Measurements from ENCODE around the gene KRTAP4-8.
"Not testable (repeated sequence)": the region's sequence is repeated elsewhere in the genome, so short reads cannot be mapped to it uniquely, and the experiment has no call there.

Gene KRTAP4-8

DNA sequence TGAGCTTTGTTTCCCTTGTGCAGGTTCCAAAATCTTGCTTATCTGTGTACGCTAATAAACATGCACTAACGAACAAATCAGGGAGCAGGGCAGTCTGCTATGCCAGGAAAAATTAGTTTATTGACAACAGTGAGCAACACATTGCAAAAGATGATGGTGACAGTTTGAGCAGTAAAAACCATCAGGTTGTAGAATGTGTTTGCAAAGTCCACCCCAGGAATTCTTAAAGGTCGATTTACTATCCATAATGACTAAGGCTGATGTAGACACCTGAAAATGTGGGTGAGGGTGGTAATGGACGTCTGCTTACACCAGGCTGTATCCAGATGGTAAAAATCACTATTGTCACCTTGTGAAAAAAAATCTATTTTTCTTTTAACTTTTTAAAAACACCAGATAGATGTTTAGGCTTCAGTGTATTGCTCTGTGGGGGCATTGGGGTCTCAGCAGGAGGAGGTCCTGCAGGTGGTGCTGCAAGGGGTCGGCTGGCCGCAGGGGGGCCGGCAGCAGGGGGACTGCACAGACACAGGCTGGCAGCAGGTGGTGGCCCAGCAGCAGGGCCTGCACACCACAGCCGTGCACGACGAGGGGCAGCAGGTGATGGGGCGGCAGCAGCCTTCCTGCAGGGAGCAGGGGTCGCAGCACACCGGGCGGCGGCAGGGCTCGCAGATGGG lies 32.8 kb downstream of the KRTAP4-8 start:
- DNase-seq (ENCODE audit: low read depth) = not testable (repeated sequence)

DNA sequence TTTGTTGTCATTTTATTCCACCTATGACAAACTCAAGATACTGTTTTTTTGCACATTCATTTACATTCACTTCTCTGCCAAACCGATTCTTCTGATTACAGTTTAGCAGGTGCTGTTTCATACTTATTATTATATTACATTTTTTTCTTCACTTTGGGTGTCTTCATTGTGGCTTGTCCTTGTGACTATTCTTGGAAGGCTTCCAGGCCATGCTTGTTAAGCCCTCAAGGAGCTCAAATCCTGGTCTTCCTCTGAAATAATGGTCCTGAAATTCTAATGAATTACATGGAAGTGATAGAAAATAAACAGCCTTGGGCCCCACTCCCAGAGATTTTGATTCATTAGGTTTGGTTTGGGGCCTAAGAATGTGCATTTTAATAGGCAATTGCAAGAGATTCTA lies 33.6 kb downstream of the KRTAP4-8 start:
- no peak for DNase-seq (ENCODE audit: low read depth)

DNA sequence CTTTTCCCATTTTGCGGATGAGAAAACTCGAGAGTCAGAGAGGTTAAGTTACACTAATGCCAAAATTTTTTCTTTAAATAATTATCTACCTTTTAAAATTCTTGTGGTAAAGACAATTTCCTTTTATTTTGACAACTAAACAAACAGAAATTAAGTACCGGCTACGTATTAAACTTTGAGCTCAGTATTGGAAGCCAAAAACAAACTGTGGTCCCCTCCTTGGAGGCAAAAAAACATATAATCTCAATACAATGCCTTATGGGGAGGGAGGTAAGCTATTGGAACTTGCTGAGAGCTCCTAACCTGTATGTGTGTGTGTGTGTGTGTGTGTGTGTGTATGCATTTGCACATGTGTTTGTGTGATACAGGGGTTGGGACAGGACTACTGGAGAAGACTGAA lies 34.5 kb downstream of the KRTAP4-8 start:
- DNase-seq (ENCODE audit: low read depth) = no peak

DNA sequence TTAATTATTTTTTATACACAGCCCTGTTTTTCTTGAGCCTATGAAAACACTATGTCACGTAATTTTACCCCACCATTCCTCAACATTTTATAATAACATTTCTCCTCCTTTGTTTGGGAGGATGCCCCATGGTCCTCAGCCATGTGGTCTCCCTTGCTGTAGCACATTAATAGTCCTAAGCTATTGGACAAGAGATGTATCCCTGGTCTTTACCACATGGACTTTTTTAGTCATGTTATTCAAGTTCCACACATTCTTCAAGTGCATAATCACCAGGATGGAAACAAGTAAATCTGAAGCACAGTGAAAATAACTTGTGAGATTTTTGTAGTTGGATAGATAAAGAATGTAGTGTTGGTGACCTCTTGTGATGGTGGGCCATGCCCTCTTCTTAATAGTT lies 36.0 kb downstream of the KRTAP4-8 start:
- DNase-seq (ENCODE audit: low read depth) = no peak

DNA sequence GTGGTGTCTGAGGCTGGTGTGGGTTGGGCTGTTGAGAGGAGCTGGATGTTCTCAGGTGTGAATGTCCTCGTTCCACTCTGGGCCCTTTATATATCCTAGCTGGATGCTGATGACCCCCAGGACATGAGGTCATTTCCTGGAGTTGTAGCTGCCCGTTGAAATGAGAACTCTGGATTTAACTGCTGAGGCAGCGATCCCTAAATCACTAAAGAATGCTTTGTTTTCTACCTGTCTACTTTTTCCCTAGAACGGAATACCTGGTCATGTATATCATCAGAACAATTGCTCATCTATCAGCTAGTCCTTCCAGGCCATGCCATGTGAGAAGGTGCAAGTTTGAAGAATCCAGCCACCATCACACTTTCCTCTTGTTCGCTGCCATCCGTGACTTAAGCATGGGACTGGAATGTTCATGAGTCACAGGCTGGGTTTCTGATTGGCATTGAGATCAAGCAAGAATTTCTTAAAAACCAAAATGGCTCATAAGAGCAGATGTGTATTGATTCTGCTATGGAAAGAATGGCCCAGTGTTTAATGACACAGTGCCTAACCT lies 37.8 kb downstream of the KRTAP4-8 start, which contains the start of gene KRTAP2-3:
KRTAP2-3 (minus strand) TSS at position 63 of the 553 bp plus-strand sequence. CDS start 64 bp downstream, outside the sequence.
- DNase-seq (ENCODE audit: low read depth) = no peak

DNA sequence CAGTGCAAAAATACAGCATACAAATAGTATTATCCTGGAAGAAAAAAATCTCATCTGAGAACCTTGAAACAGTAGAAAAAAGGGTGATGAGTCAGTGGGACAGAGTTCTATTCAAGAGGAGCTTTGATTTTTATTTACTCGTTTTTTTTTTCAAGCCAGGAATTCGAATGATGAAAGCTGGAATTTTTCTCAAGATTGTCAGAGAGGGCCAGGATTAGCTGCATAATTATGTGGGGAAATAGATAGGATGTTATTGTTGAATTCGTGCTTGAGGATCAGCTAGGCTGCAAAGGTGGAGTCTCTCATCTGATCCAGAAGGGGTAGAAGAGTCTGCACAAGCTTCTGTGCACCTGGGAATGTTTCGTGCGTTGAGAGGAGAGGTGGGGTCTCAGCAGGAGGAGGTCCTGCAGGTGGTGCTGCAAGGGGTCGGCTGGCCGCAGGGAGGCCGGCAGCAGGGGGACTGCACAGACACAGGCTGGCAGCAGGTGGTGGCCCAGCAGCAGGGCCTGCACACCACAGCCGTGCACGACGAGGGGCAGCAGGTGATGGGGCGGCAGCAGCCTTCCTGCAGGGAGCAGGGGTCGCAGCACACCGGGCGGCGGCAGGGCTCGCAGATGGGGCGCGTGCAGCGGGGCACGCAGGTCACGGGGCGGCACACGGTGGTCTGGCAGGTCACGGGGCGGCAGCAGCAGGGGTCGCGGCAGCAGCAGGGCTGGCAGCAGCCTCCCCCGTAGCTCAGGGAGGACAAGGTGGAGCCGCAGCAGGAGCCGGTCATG lies 38.5 kb downstream of the KRTAP4-8 start:
- not testable (repeated sequence) for DNase-seq (ENCODE audit: low read depth)

DNA sequence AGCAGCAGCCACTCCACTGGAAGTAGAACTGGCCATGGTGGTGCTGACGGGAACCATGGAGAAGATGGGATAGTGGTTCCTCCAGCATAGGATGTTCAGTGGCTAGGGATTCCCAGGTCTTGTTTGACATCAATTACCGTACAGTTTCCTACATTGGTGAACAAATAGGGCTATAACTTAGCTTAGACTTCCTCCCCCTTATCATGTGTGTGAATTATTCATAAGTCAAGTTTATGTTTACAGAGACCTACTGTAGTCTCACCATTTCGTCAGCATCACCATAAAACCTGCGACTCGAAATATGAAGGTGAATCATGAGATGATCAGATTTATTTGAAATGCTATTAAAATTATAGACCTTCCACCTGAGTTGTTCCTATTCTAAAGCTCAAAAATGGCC lies 39.2 kb downstream of the KRTAP4-8 start:
- no peak for DNase-seq (ENCODE audit: low read depth)

DNA sequence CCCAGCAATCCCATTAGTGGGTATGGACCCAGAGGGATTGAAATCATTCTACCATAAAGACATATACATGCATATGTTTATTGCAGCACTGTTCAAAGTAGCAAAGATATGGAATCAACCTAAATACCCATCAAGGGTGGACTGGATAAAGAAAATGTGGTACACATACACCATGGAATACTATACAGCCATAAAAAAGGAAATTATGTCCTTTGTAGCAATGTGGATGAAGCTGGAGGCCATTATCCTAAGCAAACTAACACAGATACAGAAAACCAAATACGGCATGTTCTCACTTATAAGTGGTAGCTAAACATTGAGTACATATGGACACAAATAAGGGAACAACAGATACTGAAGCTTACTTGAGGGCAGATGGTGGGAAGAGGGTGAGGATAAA lies 40.4 kb downstream of the KRTAP4-8 start:
- DNase-seq (ENCODE audit: low read depth) = no peak

DNA sequence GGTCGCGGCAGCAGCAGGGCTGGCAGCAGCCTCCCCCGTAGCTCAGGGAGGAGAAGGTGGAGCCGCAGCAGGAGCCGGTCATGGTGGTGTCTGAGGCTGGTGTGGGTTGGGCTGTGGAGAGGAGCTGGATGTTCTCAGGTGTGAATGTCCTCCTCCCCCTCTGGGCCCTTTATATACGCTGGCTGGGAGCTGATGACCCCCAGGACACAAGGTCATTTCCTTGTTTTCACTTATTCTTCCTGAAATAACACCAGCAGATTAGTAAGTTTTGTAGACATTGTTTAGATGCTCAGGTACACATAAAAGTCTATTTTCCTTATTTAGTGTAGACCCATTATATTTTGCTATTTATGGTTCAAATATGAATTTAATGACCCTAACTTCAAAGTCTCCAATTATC lies 42.8 kb downstream of the KRTAP4-8 start, which contains the start of gene KRTAP2-2:
KRTAP2-2 (minus strand) TSS at position 101 of the 400 bp plus-strand sequence; CDS start at position 82, 19 bp downstream.
- DNase-seq (ENCODE audit: low read depth) = not testable (repeated sequence)

DNA sequence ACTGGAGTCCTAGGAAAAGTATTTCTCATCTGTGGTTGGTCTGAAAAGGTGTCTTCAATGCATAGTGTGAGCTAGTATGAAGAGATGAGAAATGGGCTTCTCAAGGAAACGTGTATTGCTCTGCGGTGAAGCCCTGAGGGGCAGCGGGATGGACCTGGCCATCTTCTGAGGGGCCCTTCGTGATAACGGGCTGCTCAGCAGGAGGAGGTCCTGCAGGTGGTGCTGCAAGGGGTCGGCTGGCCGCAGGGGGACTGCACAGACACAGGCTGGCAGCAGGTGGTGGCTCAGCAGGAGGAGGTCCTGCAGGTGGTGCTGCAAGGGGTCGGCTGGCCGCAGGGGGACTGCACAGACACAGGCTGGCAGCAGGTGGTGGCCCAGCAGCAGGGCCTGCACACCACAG lies 43.4 kb downstream of the KRTAP4-8 start:
- not testable (repeated sequence) for DNase-seq (ENCODE audit: low read depth)

DNA sequence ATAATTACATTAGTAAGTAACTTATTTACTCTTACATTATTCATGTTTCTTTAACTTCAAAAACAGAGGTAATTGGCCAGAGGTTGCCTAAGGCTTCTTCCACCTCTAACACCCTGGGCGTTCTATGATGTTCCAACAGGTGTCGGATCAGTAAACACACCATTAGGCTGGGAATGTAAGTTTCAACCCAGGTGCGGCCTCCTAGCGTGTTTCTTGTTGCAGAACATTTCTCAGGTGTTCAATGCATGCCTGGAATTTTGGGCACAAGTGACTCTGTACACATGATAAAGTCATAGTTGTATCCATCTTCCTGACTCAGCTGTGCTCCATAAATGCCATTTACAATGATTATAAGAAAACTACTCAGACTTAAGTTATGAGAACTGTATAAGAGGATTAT lies 43.9 kb downstream of the KRTAP4-8 start:
- no peak for DNase-seq (ENCODE audit: low read depth)

DNA sequence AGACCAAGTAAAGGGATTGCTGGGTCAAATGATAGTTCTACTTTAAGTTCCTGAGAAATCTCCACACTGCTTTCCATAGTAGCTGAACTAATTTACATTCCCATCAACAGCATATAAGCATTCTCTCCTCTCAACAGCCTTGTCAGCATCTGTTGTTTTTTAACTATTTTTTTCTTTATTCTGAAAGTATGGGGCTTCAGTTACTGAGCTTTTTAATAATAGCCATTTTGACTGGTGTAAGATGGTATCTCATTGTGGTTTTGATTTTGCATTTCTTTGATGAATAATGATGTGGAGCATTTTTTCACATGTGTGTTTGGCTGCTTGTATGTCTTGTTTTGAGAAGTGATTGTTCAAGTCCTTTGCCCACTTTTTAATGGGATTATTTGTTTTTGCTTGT lies 45.4 kb downstream of the KRTAP4-8 start:
- DNase-seq (ENCODE audit: low read depth) = no peak

DNA sequence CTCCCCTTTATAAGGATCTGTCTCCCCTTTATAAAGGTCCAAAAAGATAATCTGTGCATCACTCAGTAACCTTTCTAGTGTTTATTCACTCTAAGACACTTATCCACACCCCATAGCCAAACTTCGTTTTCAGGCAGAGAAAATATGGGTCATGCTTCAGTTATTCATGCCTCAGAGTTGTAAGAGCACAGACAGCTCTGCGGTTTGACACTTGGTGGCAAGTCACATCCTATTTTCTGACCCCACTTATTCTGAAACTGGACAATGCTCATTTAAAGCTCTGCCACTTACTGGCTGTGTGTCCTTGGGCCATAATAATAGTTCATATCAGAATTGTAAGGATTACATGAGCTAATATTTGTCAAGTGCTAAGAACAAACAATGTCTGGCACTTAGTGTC lies 48.8 kb downstream of the KRTAP4-8 start:
- DNase-seq (ENCODE audit: low read depth) = no peak

DNA sequence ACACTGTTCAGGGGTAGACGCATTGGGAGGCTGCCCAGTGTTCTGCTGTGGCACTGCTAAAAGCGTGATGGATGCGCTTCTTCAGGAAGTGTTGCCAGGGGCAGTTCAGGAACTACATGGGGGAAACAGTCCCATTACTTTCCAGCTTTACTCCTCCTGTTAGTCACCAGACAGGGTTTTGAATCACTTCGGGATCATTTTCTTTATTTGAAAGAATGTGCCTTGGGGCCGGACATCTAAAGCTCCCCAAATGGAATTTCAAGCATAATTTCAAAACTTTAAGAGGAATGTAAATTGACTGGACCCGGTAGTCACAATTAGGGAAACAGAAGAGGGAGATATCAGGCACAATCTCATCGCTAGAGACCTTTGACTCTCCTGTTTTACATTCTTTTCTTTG lies 49.5 kb downstream of the KRTAP4-8 start:
- no peak for DNase-seq (ENCODE audit: low read depth)
